ENCODE results near the gene USHBP1. TPM values are rescaled to one million over a fixed set of nuclear protein-coding genes. Genes with fewer than 3 reads are reported as not detected.

USHBP1 gene
- total RNA-seq, 1 donor from 2014 or later: 54.2 TPM

- TF ChIP-seq CTCF (IDR thresholded peaks at IDR 0.05; ENCODE audit: unreplicated experiment): no peak
- Mint-ChIP-seq H3K27ac (ENCODE audit: unreplicated experiment) (peak within 1 kb of the TSS; percentile 89), H3K9me3 (ENCODE audit: unreplicated experiment) (no peaks in the 10 kb centered on the region), H3K36me3 (ENCODE audit: low read depth, unreplicated experiment) (no peaks in the 10 kb centered on the region), H3K27me3 (ENCODE audit: unreplicated experiment) (peaks cover 8% of the 10 kb centered on the region), H3K4me1 (ENCODE audit: unreplicated experiment) (peaks cover 3% of the 10 kb centered on the region), H3K4me3 (ENCODE audit: unreplicated experiment) (peak within 1 kb of the TSS; percentile 87)
- peak; percentile 94 for DNase-seq (ENCODE audit: low spot score)
Measured at GRCh38 chr19:17226002-17226933, 38.3 kb downstream of the USHBP1 start, which contains the start of gene OCEL1. Gene OCEL1 (plus strand): TSS chr19:17226226. CDS start chr19:17226248, 22 bp downstream.

- no peaks in the 10 kb centered on the region for H3K9me3 Mint-ChIP-seq (ENCODE audit: unreplicated experiment)
- peaks cover 12% of the 10 kb centered on the region for H3K27me3 Mint-ChIP-seq (ENCODE audit: unreplicated experiment)
- peaks cover 3% of the 10 kb centered on the region for H3K4me1 Mint-ChIP-seq (ENCODE audit: unreplicated experiment)
- no peak for TF ChIP-seq CTCF (IDR thresholded peaks at IDR 0.05; ENCODE audit: unreplicated experiment)
- no peak overlapping the region for H3K4me3 Mint-ChIP-seq (ENCODE audit: unreplicated experiment)
- no peak overlapping the region for H3K27ac Mint-ChIP-seq (ENCODE audit: unreplicated experiment)
- H3K36me3 Mint-ChIP-seq (ENCODE audit: low read depth, unreplicated experiment): no peaks in the 10 kb centered on the region
- DNase-seq (ENCODE audit: low spot score): no peak
Measured at GRCh38 chr19:17225053-17225452, 39.5 kb downstream of the USHBP1 start.

GRCh38 chr19:17220207-17220758 lies 44.3 kb downstream of the USHBP1 start:
- H3K4me3 Mint-ChIP-seq (ENCODE audit: unreplicated experiment): no peak overlapping the region
- H3K27me3 Mint-ChIP-seq (ENCODE audit: unreplicated experiment): peaks cover 14% of the 10 kb centered on the region
- TF ChIP-seq CTCF (IDR thresholded peaks at IDR 0.05; ENCODE audit: unreplicated experiment): no peak
- H3K9me3 Mint-ChIP-seq (ENCODE audit: unreplicated experiment): no peaks in the 10 kb centered on the region
- no peak for DNase-seq (ENCODE audit: low spot score)
- H3K27ac Mint-ChIP-seq (ENCODE audit: unreplicated experiment): peak overlapping the region; percentile 9
- H3K4me1 Mint-ChIP-seq (ENCODE audit: unreplicated experiment): no peaks in the 10 kb centered on the region
- H3K36me3 Mint-ChIP-seq (ENCODE audit: low read depth, unreplicated experiment): peaks cover 16% of the 10 kb centered on the region

- H3K27me3 Mint-ChIP-seq (ENCODE audit: unreplicated experiment): peaks cover 17% of the 10 kb centered on the region
- no peak for TF ChIP-seq CTCF (IDR thresholded peaks at IDR 0.05; ENCODE audit: unreplicated experiment)
- DNase-seq (ENCODE audit: low spot score): no peak
- H3K4me3 Mint-ChIP-seq (ENCODE audit: unreplicated experiment): peak overlapping the region; percentile 64
- H3K9me3 Mint-ChIP-seq (ENCODE audit: unreplicated experiment): no peaks in the 10 kb centered on the region
- H3K4me1 Mint-ChIP-seq (ENCODE audit: unreplicated experiment): peaks cover 6% of the 10 kb centered on the region
- no peak overlapping the region for H3K27ac Mint-ChIP-seq (ENCODE audit: unreplicated experiment)
- peaks cover 16% of the 10 kb centered on the region for H3K36me3 Mint-ChIP-seq (ENCODE audit: low read depth, unreplicated experiment)
Measured at GRCh38 chr19:17219286-17219685, 45.3 kb downstream of the USHBP1 start.

Data from endothelial cell (in vitro differentiated cells).